GM20431 (cell line): ENCODE measurements around the gene CENPP.
"Not testable (repeated sequence)": the region's sequence is repeated elsewhere in the genome, so short reads cannot be mapped to it uniquely, and the experiment has no call there.

ENCODE experiments used
- in situ Hi-C: fragments of 300-500 bp; cut with MseI, MboI; formaldehyde crosslinking; loops from one replicate; pipeline ENCODE4 v1.15.0; 2020; ENCODE audit warnings: low sequenced_read_pairs; ENCODE audit not compliant: unreplicated experiment

The CENPP gene

DNA sequence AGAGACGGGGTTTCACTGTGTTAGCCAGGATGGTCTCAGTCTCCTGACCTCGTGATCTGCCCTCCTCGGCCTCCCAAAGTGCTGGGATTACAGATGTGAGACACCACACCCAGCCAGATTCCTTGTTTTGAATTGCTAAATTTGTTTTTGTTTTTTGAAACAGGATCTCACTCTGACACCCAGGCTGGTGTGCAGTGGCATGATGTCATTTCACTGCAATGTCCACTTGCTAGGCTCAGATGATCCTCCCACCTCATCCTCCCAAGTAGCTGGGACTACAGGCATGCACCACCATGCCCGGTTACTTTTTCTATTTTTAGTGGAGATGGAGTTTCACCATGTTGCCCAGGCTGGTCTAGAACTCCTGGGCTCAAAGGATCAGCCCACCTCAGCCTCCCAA lies 85.4 kb downstream of the CENPP start:
- in situ Hi-C loops, result not testable (repeated sequence)

DNA sequence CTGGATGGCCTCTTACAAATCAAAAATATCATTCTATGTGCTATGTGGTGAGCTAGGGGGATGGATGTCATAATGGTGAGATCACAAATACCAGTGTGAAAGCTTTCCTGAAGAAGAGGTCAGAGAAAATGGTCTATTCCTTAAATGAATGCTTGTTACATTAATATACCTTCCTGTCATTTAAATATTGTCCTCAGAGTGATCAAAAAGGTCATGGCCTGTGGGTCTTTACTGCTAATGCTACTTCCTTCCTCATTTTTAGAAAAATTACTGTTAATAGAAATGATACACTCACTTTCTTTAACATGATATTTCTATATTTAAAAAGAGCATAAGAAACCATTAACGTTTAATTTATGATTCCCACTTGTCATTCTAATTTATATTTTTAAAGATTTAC lies 88.8 kb downstream of the CENPP start:
- in situ Hi-C loops, result no loop called here

DNA sequence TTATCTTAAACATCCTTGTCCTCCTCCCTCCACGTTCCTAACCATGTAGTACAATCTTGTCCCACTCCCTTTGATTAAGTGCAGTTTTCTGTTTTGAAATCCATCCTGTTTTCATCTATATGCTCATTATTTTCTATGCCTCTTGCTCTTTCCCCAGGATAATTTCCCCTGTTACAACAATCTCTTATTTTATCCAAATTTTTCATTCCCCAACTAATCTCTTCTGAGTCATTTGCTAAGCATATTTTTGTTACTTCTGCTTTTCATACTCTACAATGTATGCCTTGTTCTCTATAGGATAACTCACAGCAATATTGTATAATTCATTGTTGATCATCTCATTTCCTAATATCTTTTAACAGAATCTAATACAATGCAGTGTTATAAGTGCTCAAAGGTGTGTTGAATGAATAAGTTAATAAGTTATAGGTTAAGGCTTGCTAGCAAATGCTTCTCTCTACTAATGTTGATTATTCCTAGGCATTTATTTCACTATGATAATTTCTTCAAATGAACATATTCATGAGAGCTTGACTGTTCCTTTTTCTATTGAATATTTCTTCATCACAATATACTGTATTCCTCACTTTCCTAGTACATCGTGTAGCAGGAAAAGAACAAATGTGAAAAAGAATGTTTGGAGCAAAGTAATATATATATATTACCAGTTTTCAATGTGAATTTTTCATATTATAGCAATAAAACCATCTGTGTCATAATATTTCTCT lies 97.0 kb downstream of the CENPP start:
- in situ Hi-C loops, result no loop called here

GRCh38 chr9:92423612-92424011 lies 97.9 kb downstream of the CENPP start:
- in situ Hi-C loops, result no loop called here

DNA sequence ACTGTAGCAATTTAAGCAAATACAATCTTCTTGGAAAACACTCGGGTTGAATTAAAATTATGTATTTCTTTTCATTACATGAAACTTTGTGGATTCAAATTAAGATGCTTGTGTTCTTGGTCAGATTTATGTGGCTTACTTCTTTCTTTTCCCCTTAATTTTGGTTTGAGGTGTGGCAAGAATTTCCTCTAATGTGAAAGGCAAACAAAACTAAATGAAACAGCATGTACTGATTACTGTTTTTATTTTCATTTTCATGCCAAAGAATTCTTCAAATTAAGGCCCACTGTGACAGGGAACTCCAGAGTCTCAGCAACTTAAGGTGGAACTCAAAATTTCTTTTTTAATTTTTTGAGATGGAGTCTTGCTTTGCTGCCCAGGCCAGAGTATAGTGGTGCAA lies 98.6 kb downstream of the CENPP start, which contains the start of gene OMD:
Gene OMD, minus strand, starts transcription at position 132 of the 400 bp plus-strand sequence. CDS start 6,913 bp downstream, outside the sequence.
- in situ Hi-C loops, result no loop called here

GRCh38 chr9:92425474-92425873 lies 99.7 kb downstream of the CENPP start:
- in situ Hi-C loops, result no loop called here

DNA sequence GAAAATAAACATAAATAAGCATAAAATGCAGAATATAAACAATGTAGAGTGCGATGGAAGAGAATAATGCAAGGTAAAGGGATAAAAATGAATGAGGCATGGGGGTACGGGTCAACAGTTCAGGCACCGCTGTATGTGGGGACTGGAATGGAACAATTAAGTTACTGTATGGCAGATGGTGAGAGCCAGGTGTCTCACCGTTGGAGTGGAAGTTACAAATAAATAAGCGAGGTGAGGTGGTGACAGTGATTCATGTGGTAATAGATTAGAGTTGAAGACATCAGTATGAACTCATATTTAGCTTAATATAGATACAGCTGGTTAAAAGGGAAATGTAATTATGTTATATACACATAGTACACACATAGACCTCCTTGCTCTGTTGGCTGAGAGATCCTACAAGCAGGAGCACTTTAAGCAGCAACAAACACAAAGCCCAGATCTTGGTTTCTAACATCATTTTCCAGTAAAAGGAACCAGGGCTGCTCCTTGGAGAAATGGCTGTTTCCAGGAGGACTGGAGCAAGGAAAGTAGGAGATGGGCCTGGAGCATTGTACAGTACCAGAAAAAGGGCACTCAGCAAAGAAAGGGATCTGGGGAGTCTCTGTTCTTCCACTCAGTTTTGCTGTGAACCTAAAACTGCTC lies 100.9 kb downstream of the CENPP start:
- in situ Hi-C loops, result no loop called here

DNA sequence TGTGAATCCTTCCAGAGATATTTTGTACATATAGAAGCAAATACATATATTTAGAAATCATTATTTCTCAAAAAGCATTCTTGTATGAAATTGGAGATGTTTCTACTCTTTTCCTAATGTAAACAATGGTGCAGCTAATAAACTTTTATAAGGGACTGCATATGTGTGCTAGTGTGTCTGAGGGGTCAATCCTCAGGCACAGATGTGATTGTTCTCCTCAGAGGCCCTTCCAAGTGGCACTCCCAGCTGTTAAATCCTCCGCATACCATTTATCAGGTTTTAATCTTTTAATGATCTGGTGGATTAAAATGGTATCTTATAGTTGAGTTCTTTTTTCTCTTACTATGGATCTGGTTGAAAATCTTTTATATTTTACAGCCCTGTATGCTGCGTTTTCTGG lies 104.1 kb downstream of the CENPP start:
- in situ Hi-C loops, result no loop called here

DNA sequence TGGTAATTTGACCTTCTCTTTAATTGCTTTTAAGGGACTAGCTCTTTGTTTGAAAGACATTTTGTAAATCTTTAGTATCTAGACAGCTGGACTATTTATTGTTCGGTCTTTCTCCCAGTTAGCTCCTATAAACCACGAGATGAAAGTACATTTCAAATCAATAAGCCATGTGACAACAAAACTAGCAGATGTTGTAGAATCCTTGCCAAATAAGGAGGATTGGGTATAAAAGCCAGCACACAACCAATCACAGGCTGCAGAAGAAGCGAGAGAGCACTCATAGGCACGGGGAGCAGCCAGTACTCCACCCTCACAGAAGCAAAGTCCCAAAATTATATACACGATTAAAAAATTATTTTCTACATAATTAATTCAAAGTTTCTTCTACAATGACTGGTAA lies 106.6 kb downstream of the CENPP start:
- in situ Hi-C loops, result no loop called here

- in situ Hi-C loops, result no loop called here
These were observed 107.3 kb downstream of the CENPP start for GRCh38 chr9:92432972-92433548.

GRCh38 chr9:92435263-92435662 lies 109.5 kb downstream of the CENPP start:
- in situ Hi-C loops, result no loop called here

GRCh38 chr9:92438900-92439526 lies 113.3 kb downstream of the CENPP start:
- in situ Hi-C loops, result no loop called here

DNA sequence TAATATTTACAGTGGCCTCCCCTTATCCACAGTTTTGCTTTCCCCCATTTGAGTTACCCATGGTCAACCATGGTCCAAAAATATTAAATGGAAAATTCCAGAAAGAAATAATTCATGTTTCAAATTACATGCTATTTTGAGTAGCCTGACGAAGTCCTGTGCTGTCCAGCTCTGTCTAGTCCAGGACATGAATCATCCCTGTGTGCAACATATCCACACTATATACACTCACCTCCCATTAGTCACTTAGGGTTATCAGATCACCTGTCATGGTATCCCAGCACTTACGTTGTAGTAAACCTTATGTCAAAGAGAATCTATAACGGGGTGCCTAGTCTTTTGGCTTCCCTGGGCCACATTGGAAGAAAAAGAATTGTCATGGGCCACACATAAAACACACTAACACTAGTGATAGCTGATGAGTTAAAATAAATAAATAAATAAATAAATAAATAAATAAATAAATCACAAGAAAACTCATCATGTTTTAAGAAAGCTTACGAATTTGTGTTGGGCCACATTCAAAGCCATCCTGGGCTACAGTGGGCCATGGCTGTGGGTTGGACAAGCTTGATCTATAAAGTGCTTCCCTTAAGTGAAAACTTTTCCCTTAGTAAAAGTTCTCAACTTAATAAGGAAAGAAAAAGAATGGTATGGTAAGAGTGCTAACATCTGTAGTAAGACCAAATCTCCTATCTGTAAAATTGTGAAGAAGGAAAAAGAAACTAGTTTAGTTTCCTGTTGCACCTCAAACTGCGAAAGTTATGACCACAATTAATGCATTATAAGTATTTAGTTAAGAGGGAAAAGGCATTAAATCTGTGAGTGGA lies 114.4 kb downstream of the CENPP start:
- in situ Hi-C loops, result no loop called here

DNA sequence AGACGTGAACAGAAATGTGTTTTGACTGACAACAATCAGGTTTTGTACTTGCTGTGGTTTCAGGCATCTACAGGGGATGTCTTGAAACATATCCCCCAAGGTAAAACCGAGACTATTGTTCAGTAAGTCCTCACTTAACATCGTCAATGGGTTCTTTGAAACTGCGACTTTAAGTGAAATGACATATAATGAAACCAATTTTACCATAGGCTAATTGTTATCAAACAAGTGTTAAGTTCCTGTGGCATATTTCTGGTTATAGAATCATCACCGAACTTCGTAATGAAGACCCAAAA lies 114.9 kb downstream of the CENPP start:
- in situ Hi-C loops, result no loop called here

GRCh38 chr9:92444841-92445240 lies 119.1 kb downstream of the CENPP start:
- in situ Hi-C loops, result no loop called here

DNA sequence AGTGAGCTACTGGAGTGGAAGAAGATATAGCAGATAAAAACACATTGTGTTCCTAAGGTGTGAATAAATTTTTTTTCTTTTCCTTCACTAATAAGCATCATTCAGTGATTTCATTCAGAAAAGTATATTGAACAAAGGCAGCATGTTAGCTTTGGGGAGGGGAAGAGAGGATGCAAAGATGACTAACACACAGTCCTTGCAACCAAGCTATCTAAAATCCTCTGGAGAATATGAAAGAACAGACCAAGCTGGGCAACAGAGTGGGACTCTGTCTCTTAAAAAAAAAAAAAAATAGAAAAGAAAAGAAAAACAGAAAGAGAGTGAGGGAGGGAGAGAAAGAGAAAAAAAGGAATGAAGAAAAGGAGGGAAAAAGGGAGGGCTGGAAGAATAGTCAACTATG lies 120.8 kb downstream of the CENPP start:
- in situ Hi-C loops, result no loop called here

DNA sequence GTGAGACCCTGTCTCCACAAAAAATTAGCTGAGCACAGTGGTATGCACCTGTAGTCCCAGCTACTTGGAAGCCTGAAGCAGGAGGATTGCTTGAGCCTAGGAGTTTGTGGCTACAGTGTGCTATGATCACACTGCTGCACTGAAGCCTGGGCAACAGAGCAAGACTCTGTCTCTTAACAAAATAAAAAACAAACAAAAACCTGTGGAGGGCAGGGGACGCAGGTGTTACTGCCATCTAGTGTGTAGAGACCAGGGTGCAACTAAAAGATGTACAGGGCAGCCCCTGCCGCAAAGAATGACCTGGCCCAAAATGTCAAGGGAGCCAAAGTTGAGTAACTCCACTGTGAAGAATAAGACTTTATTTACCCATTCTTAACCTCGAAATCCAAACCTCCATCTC lies 129.5 kb downstream of the CENPP start:
- in situ Hi-C loops, result no loop called here

DNA sequence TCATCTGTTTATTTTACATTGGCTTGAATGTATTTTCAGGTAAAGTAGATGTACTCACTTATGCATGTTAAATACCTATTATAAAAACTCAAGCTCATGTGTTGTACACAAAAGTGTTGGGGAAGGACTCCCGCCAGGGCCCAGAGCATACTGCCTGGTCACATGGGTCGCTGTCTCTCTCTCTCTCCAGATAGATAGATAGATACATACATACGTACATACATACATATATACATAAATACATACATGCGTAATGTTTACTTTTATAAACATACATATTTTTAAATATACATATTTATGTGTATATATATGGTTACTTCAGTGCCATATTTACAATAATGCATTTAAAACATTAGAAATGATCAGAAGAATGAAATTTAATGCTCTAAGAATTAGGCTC lies 131.8 kb downstream of the CENPP start:
- in situ Hi-C loops, result no loop called here

GRCh38 chr9:92463387-92463786 lies 137.6 kb downstream of the CENPP start:
- in situ Hi-C loops, result no loop called here

DNA sequence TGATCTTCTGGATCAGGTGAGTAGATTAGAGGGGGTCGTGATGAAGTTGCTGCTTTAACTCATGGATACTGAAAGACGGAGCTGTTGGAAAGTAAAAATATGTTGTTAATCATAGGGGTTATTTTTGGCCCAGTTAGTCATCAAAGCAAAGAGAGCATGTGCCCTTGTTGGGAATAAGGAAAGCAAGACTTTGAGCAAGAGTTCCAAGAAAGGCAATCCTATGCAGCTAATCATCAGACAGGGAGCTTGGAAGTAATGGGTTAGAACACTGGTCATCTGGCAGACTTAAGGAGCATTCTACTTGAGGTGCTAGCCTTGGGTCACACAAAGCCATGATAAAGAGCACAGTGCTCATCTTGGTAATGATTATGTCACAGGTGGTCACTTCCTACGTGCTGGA lies 138.2 kb downstream of the CENPP start:
- in situ Hi-C loops, result no loop called here
